ENCODE results near the gene TMEM179B. TPM values are rescaled to one million over a fixed set of nuclear protein-coding genes. Genes with fewer than 3 reads are reported as not detected.

The TMEM179B gene
- total and polyA plus RNA-seq, 2 of the 13 experiments (the other 11 are each of a cell fraction or from before 2014, with no cell fraction given): 24.8 to 25.7 TPM

DNA sequence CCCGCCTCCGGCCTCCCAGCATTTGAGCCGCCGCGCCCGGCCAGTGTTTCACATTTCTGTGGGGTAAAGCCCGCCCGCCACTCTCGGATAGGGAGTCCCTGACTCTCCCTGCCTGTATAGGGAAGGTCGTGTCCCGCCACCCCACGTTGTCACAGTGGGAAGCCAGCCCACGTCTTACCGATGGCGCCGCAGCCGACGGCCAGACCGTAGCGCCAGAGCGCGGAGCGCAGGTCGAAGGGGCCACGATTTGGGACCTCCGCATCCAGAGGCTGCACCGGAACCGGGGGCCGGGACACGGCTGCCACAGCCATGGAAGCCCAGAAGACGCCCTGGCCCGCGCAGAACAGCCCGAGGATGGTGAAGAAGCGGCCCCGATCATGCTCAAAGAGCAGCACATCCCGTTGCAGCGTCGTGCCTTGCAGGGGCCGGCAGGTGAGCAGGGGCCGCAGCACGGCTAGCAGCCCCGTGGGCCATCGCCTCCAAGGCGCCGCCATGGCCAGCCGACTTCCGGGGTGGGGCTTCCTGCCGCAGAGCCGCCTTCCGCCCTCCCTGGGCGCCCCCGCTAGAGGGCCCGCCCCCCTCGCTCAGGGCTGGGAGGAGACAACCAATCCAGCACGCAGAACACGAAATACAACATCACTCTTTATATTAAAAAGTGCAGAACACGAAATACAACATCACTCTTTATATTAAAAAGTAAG is 4.4 kb downstream of the TMEM179B start, which contains the start of gene TMEM223 (continued):
- TF ChIP-seq, protein P1, sequence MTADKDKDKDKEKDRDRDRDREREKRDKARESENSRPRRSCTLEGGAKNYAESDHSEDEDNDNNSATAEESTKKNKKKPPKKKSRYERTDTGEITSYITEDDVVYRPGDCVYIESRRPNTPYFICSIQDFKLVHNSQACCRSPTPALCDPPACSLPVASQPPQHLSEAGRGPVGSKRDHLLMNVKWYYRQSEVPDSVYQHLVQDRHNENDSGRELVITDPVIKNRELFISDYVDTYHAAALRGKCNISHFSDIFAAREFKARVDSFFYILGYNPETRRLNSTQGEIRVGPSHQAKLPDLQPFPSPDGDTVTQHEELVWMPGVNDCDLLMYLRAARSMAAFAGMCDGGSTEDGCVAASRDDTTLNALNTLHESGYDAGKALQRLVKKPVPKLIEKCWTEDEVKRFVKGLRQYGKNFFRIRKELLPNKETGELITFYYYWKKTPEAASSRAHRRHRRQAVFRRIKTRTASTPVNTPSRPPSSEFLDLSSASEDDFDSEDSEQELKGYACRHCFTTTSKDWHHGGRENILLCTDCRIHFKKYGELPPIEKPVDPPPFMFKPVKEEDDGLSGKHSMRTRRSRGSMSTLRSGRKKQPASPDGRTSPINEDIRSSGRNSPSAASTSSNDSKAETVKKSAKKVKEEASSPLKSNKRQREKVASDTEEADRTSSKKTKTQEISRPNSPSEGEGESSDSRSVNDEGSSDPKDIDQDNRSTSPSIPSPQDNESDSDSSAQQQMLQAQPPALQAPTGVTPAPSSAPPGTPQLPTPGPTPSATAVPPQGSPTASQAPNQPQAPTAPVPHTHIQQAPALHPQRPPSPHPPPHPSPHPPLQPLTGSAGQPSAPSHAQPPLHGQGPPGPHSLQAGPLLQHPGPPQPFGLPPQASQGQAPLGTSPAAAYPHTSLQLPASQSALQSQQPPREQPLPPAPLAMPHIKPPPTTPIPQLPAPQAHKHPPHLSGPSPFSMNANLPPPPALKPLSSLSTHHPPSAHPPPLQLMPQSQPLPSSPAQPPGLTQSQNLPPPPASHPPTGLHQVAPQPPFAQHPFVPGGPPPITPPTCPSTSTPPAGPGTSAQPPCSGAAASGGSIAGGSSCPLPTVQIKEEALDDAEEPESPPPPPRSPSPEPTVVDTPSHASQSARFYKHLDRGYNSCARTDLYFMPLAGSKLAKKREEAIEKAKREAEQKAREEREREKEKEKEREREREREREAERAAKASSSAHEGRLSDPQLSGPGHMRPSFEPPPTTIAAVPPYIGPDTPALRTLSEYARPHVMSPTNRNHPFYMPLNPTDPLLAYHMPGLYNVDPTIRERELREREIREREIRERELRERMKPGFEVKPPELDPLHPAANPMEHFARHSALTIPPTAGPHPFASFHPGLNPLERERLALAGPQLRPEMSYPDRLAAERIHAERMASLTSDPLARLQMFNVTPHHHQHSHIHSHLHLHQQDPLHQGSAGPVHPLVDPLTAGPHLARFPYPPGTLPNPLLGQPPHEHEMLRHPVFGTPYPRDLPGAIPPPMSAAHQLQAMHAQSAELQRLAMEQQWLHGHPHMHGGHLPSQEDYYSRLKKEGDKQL (CRISPR knock-in tag; IDR thresholded peaks at IDR 0.05; ENCODE audit: low read depth): 0 out of 2 replicates have a peak, but pooled peaks have one; percentile 43
- TF ChIP-seq PRDM10 (CRISPR knock-in tag; IDR thresholded peaks at IDR 0.05; ENCODE audit: low read depth) (peak; percentile 54; the same call in 1 of the 2 replicates), NR2F6 (IDR thresholded peaks at IDR 0.05) (no peak), NR2F6 (CRISPR knock-in tag; IDR thresholded peaks at IDR 0.05) (peak; percentile 34; the same call in 1 of the 2 replicates), ZNF33B (CRISPR knock-in tag; IDR thresholded peaks at IDR 0.05) (peak; percentile 54; the same call in 1 of the 2 replicates), ZNF569 (CRISPR knock-in tag; IDR thresholded peaks at IDR 0.05; ENCODE audit: borderline replicate concordance) (no peak), HNRNPUL1 (IDR thresholded peaks at IDR 0.05; ENCODE audit: low read depth, low read length) (no peak), ZNF225 (CRISPR knock-in tag; IDR thresholded peaks at IDR 0.05) (peak; percentile 87; the same call in 1 of the 2 replicates), KDM6A (CRISPR knock-in tag; IDR thresholded peaks at IDR 0.05; ENCODE audit: low read depth) (no peak), ZNF232 (CRISPR knock-in tag; IDR thresholded peaks at IDR 0.05; ENCODE audit: borderline replicate concordance) (0 out of 2 replicates have a peak, but pooled peaks have one; percentile 9), MTF2 (CRISPR knock-in tag; IDR thresholded peaks at IDR 0.05; ENCODE audit: borderline replicate concordance) (peak; percentile 73; the same call in 1 of the 2 replicates), ZFYVE20 (CRISPR knock-in tag; IDR thresholded peaks at IDR 0.05; ENCODE audit: borderline replicate concordance, low read depth) (no peak), HMGXB4 (CRISPR knock-in tag; IDR thresholded peaks at IDR 0.05; ENCODE audit: borderline replicate concordance in 1 of 2, low read depth in 1 of 2) (peak; percentile 69 to 91; a peak in 3 of 4 replicates)
- TF ChIP-seq, protein P2, sequence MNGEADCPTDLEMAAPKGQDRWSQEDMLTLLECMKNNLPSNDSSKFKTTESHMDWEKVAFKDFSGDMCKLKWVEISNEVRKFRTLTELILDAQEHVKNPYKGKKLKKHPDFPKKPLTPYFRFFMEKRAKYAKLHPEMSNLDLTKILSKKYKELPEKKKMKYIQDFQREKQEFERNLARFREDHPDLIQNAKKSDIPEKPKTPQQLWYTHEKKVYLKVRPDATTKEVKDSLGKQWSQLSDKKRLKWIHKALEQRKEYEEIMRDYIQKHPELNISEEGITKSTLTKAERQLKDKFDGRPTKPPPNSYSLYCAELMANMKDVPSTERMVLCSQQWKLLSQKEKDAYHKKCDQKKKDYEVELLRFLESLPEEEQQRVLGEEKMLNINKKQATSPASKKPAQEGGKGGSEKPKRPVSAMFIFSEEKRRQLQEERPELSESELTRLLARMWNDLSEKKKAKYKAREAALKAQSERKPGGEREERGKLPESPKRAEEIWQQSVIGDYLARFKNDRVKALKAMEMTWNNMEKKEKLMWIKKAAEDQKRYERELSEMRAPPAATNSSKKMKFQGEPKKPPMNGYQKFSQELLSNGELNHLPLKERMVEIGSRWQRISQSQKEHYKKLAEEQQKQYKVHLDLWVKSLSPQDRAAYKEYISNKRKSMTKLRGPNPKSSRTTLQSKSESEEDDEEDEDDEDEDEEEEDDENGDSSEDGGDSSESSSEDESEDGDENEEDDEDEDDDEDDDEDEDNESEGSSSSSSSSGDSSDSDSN (CRISPR knock-in tag; IDR thresholded peaks at IDR 0.05): peak; percentile 87
